B cell (primary cell): ENCODE data around the gene SLC5A12. TPM values are rescaled to one million over a fixed set of nuclear protein-coding genes. Genes with fewer than 3 reads are reported as not detected.

Experiments used
- ATAC-seq: fragments of 200-7000 bp; cut with Tn5 transposase; one replicate; pipeline ENCODE4 v1.10.0; 2021; ENCODE audit warnings: low read depth, mild to moderate bottlenecking, moderate number of reproducible peaks, moderate library complexity
- CTCF ChIA-PET: fragments of 350-600 bp; sonication (Branson Sonifier 250); formaldehyde crosslinking; loops from one replicate; lab custom pipeline; 2021; ENCODE audit warnings: antibody characterized with exemption, inconsistent platforms; lab: Charles Lee
- POLR2A ChIA-PET: fragments of 350-600 bp; sonication (Branson Sonifier 250); formaldehyde crosslinking; loops from one replicate; lab custom pipeline; 2021; ENCODE audit warnings: antibody characterized with exemption; lab: Charles Lee
- DNase-seq: peaks from one replicate; pipeline ENCODE4 v3.0.0; 2013
- H2AFZ ChIP-seq: 2 replicates; pipeline ENCODE4 v1.6.1; 2012; ENCODE audit warnings: mild to moderate bottlenecking, low read depth, low read length; ENCODE audit not compliant: insufficient read depth, poor library complexity, severe bottlenecking
- H3K27ac ChIP-seq, 2 donors: 1 replicate in 1 of 2; 2 replicates in 1 of 2; pipeline ENCODE4 v1.5.1; 2012 to 2013; ENCODE audit warnings: low read length in 2 of 2, mild to moderate bottlenecking in 2 of 2, moderate library complexity in 1 of 2
- H3K27me3 ChIP-seq, 4 experiments: fragments of 200-600 bp in 1 of 4; sonication (generic) in 1 of 4; replicated peaks in 1 of 4; 1 replicate in 2 of 4; 2 replicates in 2 of 4; pipeline versions ENCODE4 v1.6.1 to v1.7.0; 2013 to 2016; ENCODE audit warnings: low read length in 3 of 4, mild to moderate bottlenecking in 2 of 4, mixed read lengths in 1 of 4, moderate library complexity in 1 of 4; ENCODE audit not compliant: insufficient read depth in 4 of 4, control insufficient read depth in 3 of 4; ENCODE audit errors: control extremely low read depth in 1 of 4
- H3K36me3 ChIP-seq, 2 experiments: replicated peaks in 1 of 2; 1 replicate in 1 of 2; 2 replicates in 1 of 2; pipeline versions ENCODE4 v1.6.1 to v1.7.1; 2013; ENCODE audit warnings: low read length in 1 of 2; ENCODE audit not compliant: insufficient read depth in 2 of 2, control insufficient read depth in 1 of 2; ENCODE audit errors: control extremely low read depth in 1 of 2, extremely low read depth in 1 of 2
- H3K4me1 ChIP-seq, 2 donors: fragments of 200-600 bp in 1 of 2; sonication (generic) in 1 of 2; 1 replicate in 1 of 2; 2 replicates in 1 of 2; pipeline versions ENCODE4 v1.5.1 to v1.6.1; 2013 to 2017; ENCODE audit warnings: low read length in 2 of 2; ENCODE audit not compliant: control insufficient read depth in 2 of 2, insufficient read depth in 2 of 2
- H3K4me2 ChIP-seq: replicated peaks from 2 replicates; pipeline ENCODE3; 2012; ENCODE audit warnings: mild to moderate bottlenecking, low read depth, low read length; ENCODE audit not compliant: poor library complexity, severe bottlenecking
- H3K4me3 ChIP-seq, 5 experiments: fragments of 200-600 bp in 1 of 5; sonication (generic) in 1 of 5; 1 replicate in 3 of 5; 2 replicates in 2 of 5; pipeline versions ENCODE4 v1.5.1 to v1.7.0; 2011 to 2016; ENCODE audit warnings: low read length in 4 of 5, mild to moderate bottlenecking in 4 of 5, low read depth in 2 of 5, control low read depth in 1 of 5, moderate library complexity in 1 of 5; ENCODE audit not compliant: insufficient read depth in 1 of 5; ENCODE audit errors: control extremely low read depth in 1 of 5, extremely low read depth in 1 of 5
- H3K79me2 ChIP-seq: fragments of 200-600 bp; sonication (generic); one replicate; pipeline ENCODE4 v1.6.0; 2016; ENCODE audit warnings: low read length; ENCODE audit not compliant: control insufficient read depth, insufficient read depth
- H3K9ac ChIP-seq: fragments of 200-600 bp; sonication (generic); 2 replicates; pipeline ENCODE4 v1.6.1; 2017; ENCODE audit warnings: mild to moderate bottlenecking, low read length, moderate library complexity
- H3K9me3 ChIP-seq, 3 donors: one replicate each; pipeline versions ENCODE4 v1.6.1 to v1.7.1; 2013; ENCODE audit warnings: low read length in 2 of 3; ENCODE audit not compliant: control insufficient read depth in 2 of 3, insufficient read depth in 1 of 3; ENCODE audit errors: control extremely low read depth in 1 of 3
- H4K20me1 ChIP-seq: 2 replicates; pipeline ENCODE4 v1.6.0; 2012; ENCODE audit warnings: mild to moderate bottlenecking, low read length; ENCODE audit not compliant: insufficient read depth, control insufficient read depth, poor library complexity, severe bottlenecking
- H3K27ac Mint-ChIP-seq: one replicate; pipeline ENCODE4 v1.8.0; 2021; ENCODE audit warnings: mixed read lengths
- H3K27me3 Mint-ChIP-seq: one replicate; pipeline ENCODE4 v1.8.0; 2021; ENCODE audit warnings: mixed read lengths
- H3K4me1 Mint-ChIP-seq: one replicate; pipeline ENCODE4 v1.8.0; 2021; ENCODE audit warnings: mixed read lengths
- H3K4me3 Mint-ChIP-seq: one replicate; pipeline ENCODE4 v1.8.0; 2021; ENCODE audit warnings: mixed read lengths
- H3K9me3 Mint-ChIP-seq: one replicate; pipeline ENCODE4 v1.8.0; 2022; ENCODE audit warnings: mixed read lengths; ENCODE audit not compliant: insufficient read depth
- CTCF ChIP-seq: fragments of 200-600 bp; IDR thresholded peaks from one replicate; pipeline ENCODE4 v1.8.0; 2022; ENCODE audit warnings: antibody characterized with exemption, mild to moderate bottlenecking
- EZH2 ChIP-seq: IDR thresholded peaks from 2 replicates; pipeline ENCODE4 v1.6.1; 2012; ENCODE audit warnings: borderline replicate concordance, low read depth, mild to moderate bottlenecking, moderate library complexity, low read length; ENCODE audit not compliant: insufficient read depth, poor library complexity, severe bottlenecking
- WGBS: methylation state at CpG from one replicate; pipeline ENCODE4 v1.1.5; 2013; ENCODE audit warnings: missing lambda C conversion rate; ENCODE audit not compliant: insufficient coverage; 5-methylcytosine and 5-hydroxymethylcytosine counted together
- intact Hi-C: fragments of 100-400 bp; cut with micrococcal nuclease; formaldehyde crosslinking; loops from one replicate; pipeline ENCODE4 v1.10.0; 2022
- polyA plus RNA-seq: library from polyadenylated mRNA; depleted of rRNA; stranded (reverse); fragments of >200 nt; gene quantifications from 2 replicates; pipeline ENCODE4 v1.2.3, GENCODE V29; 2012
- total RNA-seq, 2 donors: library from RNA; stranded (reverse); fragments of 120-200 nt in 1 of 2; gene quantifications; 1 replicate in 1 of 2; 2 replicates in 1 of 2; pipeline versions ENCODE4 v1.2.3 to v1.2.4, GENCODE V29; 2013 to 2022

SLC5A12 gene
- total and polyA plus RNA-seq, 2 donors (not counting 1 experiment from before 2014, with no cell fraction given) = not detected

- no peak for DNase-seq
- intact Hi-C loops = no loop called here
- 96% methylated on average over 3 of the region's 5 CpGs for WGBS
- CTCF ChIA-PET = interaction anchor here (1.3 kb wide), 1 partner anchor 11 kb away, joined by 3 read pairs; no protein-coding TSS in a partner anchor
- H3K4me3 ChIP-seq = no peak overlapping the region
- no peak overlapping the region for H3K27ac ChIP-seq
- no peaks in the 10 kb centered on the region for H3K9me3 Mint-ChIP-seq
- H3K4me1 Mint-ChIP-seq = no peaks in the 10 kb centered on the region
- H3K27ac Mint-ChIP-seq = no peak overlapping the region
- POLR2A ChIA-PET = no interaction called here
- ATAC-seq = no peak
- no peaks in the 10 kb centered on the region for H3K27me3 ChIP-seq
- H3K4me1 ChIP-seq = no peaks in the 10 kb centered on the region
- H2AFZ ChIP-seq = no peak overlapping the region
- H3K27me3 Mint-ChIP-seq = no peaks in the 10 kb centered on the region
- TF ChIP-seq CTCF (no peak), EZH2 (no peak)
- no peak overlapping the region for H3K4me2 ChIP-seq
- H3K36me3 ChIP-seq = no peaks in the 10 kb centered on the region
- H3K9me3 ChIP-seq = no peaks in the 10 kb centered on the region
- no peak overlapping the region for H3K9ac ChIP-seq
- no peak overlapping the region for H3K4me3 Mint-ChIP-seq
- H3K79me2 ChIP-seq = no peaks in the 10 kb centered on the region
- H4K20me1 ChIP-seq = no peaks in the 10 kb centered on the region
These were observed 18.3 kb downstream of the SLC5A12 start for GRCh38 chr11:26703411-26704191.

- Histone ChIP-seq H3K9me3 (no peaks in the 10 kb centered on the region), H4K20me1 (no peaks in the 10 kb centered on the region), H3K27ac (no peak overlapping the region), H3K27me3 (no peaks in the 10 kb centered on the region), H3K36me3 (no peaks in the 10 kb centered on the region), H3K9ac (no peak overlapping the region), H3K4me3 (no peak overlapping the region), H3K4me1 (no peaks in the 10 kb centered on the region), H3K79me2 (no peaks in the 10 kb centered on the region), H2AFZ (no peak overlapping the region), H3K4me2 (no peak overlapping the region)
- Mint-ChIP-seq H3K9me3 (no peaks in the 10 kb centered on the region), H3K4me3 (no peak overlapping the region), H3K4me1 (no peaks in the 10 kb centered on the region), H3K27me3 (no peaks in the 10 kb centered on the region), H3K27ac (no peak overlapping the region)
- DNase-seq = no peak
- POLR2A ChIA-PET = no interaction called here
- no peak for ATAC-seq
- intact Hi-C loops = no loop called here
- no peak for TF ChIP-seq EZH2
- TF ChIP-seq CTCF = no peak
- CTCF ChIA-PET = interaction anchor here (1.3 kb wide), 1 partner anchor 10 kb away, joined by 3 read pairs; no protein-coding TSS in a partner anchor
These were observed 19.5 kb downstream of the SLC5A12 start for GRCh38 chr11:26702406-26702805.
